ENCODE measurements around the gene RIOX2.

RIOX2 gene

DNA sequence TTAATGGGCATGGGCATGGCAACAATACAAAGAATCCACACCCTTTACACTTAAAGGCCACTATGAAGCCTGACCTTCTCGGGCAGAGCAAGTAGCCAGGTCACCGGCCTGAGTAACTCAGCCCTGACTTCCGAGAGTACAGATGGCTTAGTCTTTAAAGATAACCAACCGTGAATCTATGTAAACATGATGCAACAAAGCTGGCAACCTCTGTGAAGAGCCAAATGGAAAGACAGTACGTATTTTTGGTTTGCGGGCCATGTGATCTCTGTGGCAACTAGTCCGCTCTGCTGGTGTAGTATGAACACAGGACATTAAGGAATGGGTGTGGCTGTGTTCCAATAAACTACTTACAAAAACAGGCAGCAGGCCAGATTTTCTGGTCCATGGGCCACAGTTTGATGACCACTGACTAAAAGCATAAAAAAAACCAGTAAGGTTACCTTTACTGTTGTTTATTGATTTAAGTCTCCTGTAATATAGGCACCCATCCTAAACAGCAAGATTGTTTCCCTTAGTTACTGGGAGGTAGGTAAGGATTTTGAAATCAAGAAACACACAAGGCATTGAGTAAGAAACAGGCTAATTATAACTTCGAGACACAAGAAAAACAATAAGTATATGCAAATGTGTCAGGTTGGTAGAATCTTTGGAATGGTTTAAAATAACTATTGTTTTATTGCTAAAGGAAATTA, 14.5 kb downstream of the RIOX2 start:
- Histone ChIP-seq H3K4me2 (no peak overlapping the region), H3K27me3 (no peaks in the 10 kb centered on the region), H3K4me3 (no peak overlapping the region), H4K20me1 (peaks cover 14% of the 10 kb centered on the region; the same call in 1 of the 2 replicates), H3K27ac (no peak overlapping the region), H3K9ac (no peak overlapping the region), H3K9me3 (no peaks in the 10 kb centered on the region), H3K36me3 (peaks cover 94% of the 10 kb centered on the region), H3K4me1 (peaks cover 18% of the 10 kb centered on the region)
- TF ChIP-seq Cebpa-rat (IDR thresholded peaks at IDR 0.05), result no peak

DNA sequence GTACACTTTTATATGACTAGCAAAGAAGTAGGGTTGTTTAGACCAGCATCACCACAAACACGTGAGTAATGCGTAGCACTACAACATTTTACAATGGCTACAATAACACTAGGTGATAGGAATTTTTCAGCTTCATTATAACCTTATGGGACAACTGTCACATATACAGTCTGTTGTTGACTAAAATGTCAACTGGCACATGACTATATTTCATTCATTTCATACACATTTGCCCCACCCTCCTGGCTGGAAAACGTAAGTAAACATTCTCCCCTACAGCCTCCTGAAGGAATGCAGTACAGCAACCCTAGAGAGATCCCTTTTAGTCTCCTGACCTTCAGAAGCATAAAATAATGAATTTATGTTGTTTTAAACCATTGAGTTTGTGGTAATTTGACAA, 16.2 kb downstream of the RIOX2 start:
- no peak overlapping the region for H3K4me3 ChIP-seq
- no peak overlapping the region for H3K9ac ChIP-seq
- no peaks in the 10 kb centered on the region for H3K27me3 ChIP-seq
- H3K36me3 ChIP-seq, result peaks cover 94% of the 10 kb centered on the region
- no peak overlapping the region for H3K4me2 ChIP-seq
- peaks cover 18% of the 10 kb centered on the region for H3K4me1 ChIP-seq
- H4K20me1 ChIP-seq, result no peaks in the 10 kb centered on the region
- TF ChIP-seq Cebpa-rat (IDR thresholded peaks at IDR 0.05), result no peak
- no peaks in the 10 kb centered on the region for H3K9me3 ChIP-seq
- H3K27ac ChIP-seq, result no peak overlapping the region

DNA sequence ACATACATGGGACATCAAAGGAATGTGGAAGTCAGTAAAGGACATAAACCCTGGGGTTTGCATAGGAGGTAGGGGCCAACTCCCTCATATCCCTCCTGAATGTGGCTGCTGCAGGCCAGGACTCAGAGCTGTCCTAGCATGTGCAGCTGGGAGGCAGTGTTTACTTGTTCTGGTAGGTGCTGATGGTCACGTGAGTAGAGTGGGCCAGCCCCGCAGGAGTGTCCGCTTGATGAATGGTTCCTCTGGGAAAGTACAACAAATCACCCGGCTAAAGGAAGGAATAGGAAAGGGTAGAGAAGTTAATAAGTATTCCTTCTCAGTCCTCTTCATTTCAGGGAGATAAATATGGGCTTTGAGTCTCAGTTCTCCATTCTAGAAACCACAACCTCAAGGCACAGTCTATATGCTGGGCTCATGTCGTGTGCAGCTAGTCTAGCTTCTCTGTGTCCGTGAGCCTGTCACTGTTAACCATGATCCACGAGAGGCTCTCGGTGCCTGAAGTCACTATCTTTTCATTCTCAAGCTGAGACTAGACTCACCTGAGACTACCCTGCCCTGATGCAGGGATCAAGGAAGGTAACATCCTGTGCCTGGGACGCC, 17.9 kb downstream of the RIOX2 start:
- Histone ChIP-seq H4K20me1 (no peaks in the 10 kb centered on the region), H3K4me3 (no peak overlapping the region), H3K4me2 (no peak overlapping the region), H3K36me3 (peaks cover 99% of the 10 kb centered on the region), H3K9ac (no peak overlapping the region), H3K4me1 (peaks cover 16% of the 10 kb centered on the region), H3K9me3 (no peaks in the 10 kb centered on the region), H3K27ac (no peak overlapping the region), H3K27me3 (no peaks in the 10 kb centered on the region)
- no peak for TF ChIP-seq Cebpa-rat (IDR thresholded peaks at IDR 0.05)

DNA sequence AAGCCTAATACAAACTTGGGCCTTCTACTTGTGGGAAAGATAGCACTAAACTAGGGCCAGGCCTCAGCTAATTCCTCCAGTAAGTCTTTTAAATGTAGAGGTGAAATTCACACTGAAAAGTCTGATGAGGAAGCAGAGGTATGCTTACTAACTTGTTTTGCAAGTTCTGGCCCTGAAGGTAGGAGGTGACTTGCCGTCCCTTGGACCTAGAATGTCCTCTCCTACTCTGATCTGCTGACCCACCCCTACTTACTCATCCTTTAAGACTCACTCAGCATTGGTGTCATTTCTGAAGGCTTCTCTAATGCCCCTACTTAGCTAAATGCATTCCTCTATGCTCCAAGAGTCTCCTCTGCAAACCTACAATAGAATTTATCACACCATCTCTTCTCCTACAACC, 19.4 kb downstream of the RIOX2 start:
- no peak overlapping the region for H3K4me3 ChIP-seq
- TF ChIP-seq Cebpa-rat (IDR thresholded peaks at IDR 0.05), result no peak
- H3K4me1 ChIP-seq, result peaks cover 6% of the 10 kb centered on the region; the same call in 1 of the 2 replicates
- H3K36me3 ChIP-seq, result peaks cover 98% of the 10 kb centered on the region
- H3K27me3 ChIP-seq, result no peaks in the 10 kb centered on the region
- no peak overlapping the region for H3K27ac ChIP-seq
- no peaks in the 10 kb centered on the region for H3K9me3 ChIP-seq
- H3K4me2 ChIP-seq, result no peak overlapping the region
- no peaks in the 10 kb centered on the region for H4K20me1 ChIP-seq
- H3K9ac ChIP-seq, result no peak overlapping the region

DNA sequence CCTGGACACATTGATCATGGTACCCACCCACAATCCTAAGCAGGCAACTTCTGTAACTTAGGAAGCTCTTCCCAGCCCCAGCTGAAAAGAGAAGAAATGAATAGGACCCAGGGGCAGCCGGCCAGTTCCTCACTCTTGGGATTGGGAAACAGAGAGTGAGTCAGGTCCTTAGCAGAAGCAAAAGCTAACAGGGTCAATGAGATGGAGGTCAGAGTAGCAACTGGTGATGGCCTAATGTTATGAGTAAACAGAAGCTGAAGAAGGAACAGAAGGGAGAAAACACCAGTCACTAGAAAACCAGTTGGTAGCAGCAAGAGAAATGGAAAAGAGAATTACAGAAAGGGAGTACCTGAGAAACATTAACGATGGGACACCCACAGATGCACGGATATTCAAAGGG, 20.0 kb downstream of the RIOX2 start:
- no peak overlapping the region for H3K27ac ChIP-seq
- no peaks in the 10 kb centered on the region for H3K27me3 ChIP-seq
- peaks cover 6% of the 10 kb centered on the region; the same call in 1 of the 2 replicates for H3K4me1 ChIP-seq
- H3K4me2 ChIP-seq, result no peak overlapping the region
- H3K4me3 ChIP-seq, result no peak overlapping the region
- no peaks in the 10 kb centered on the region for H3K9me3 ChIP-seq
- no peak for TF ChIP-seq Cebpa-rat (IDR thresholded peaks at IDR 0.05)
- H4K20me1 ChIP-seq, result no peaks in the 10 kb centered on the region
- no peak overlapping the region for H3K9ac ChIP-seq
- peaks cover 98% of the 10 kb centered on the region for H3K36me3 ChIP-seq

DNA sequence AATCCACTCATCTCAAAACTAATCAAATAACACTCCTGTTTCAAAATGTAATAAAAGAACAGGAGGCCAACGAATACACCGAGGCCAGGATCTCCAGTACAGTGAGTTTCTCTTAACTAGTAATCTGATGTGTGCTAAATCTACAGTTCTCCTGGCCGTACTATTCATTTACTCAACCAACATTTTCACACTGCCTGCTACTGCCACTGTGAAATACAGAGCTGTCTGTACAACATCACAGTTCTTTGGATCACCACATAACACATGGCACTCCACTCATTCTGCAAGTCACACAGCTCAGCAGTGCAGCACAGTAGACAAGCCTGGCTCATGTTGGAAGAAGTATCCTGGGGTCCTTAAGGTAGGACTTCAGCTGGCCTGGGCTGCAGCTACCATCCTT, 21.9 kb downstream of the RIOX2 start:
- Histone ChIP-seq H3K4me1 (peaks cover 6% of the 10 kb centered on the region; the same call in 1 of the 2 replicates), H3K27me3 (no peaks in the 10 kb centered on the region), H3K4me3 (no peak overlapping the region), H3K9me3 (no peaks in the 10 kb centered on the region), H3K27ac (no peak overlapping the region), H3K36me3 (peaks cover 98% of the 10 kb centered on the region), H4K20me1 (no peaks in the 10 kb centered on the region), H3K9ac (no peak overlapping the region), H3K4me2 (no peak overlapping the region)
- no peak for TF ChIP-seq Cebpa-rat (IDR thresholded peaks at IDR 0.05)

DNA sequence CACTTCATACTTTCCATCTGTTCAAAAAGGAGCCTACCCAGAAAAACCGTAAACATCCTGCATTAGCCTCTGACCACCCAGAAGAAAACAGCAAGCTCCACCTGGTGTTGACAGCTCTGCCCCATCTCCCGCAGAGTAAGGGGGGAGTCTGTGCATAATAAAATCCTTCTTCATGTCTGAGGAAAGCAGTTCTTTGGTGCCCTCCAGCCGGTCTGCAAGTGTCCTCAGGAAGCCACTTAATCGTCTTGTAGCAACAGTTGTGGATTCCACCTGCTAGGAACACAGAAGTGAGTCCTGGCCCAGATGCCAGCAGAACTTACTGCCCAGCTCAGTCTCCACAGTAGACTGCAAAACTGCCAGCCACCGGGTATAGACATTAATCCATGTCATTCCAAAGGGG, 22.5 kb downstream of the RIOX2 start:
- H3K4me1 ChIP-seq, result no peaks in the 10 kb centered on the region; the same call in 1 of the 2 replicates
- no peak for TF ChIP-seq Cebpa-rat (IDR thresholded peaks at IDR 0.05)
- H3K36me3 ChIP-seq, result peaks cover 98% of the 10 kb centered on the region
- no peak overlapping the region for H3K4me2 ChIP-seq
- no peaks in the 10 kb centered on the region for H4K20me1 ChIP-seq
- no peaks in the 10 kb centered on the region for H3K27me3 ChIP-seq
- H3K9ac ChIP-seq, result no peak overlapping the region
- H3K9me3 ChIP-seq, result no peaks in the 10 kb centered on the region
- no peak overlapping the region for H3K4me3 ChIP-seq
- no peak overlapping the region for H3K27ac ChIP-seq

DNA sequence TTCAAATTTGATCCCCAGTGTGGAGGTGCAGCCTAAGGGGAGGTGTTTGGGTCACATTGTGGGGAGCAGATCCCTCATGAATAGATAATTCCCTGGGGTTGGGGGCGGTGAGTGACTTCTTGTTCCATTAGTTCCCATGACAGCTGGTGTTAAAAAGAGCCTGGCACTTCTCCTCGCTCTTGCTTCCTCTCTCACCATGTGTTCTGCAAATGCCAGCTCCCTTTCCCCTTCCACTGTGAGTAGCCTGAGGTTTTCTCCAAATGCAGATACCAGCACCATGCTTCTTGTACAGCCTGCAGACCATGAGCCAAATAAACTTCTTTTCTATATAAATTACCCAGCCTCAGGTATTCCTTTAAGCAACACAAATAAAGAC, 23.1 kb downstream of the RIOX2 start:
- no peak overlapping the region for H3K4me2 ChIP-seq
- no peak overlapping the region for H3K4me3 ChIP-seq
- TF ChIP-seq Cebpa-rat (IDR thresholded peaks at IDR 0.05), result no peak
- H3K9ac ChIP-seq, result no peak overlapping the region
- no peaks in the 10 kb centered on the region for H3K4me1 ChIP-seq
- H3K36me3 ChIP-seq, result peaks cover 94% of the 10 kb centered on the region
- H3K27me3 ChIP-seq, result no peaks in the 10 kb centered on the region
- H3K27ac ChIP-seq, result no peak overlapping the region
- no peaks in the 10 kb centered on the region for H3K9me3 ChIP-seq
- no peaks in the 10 kb centered on the region for H4K20me1 ChIP-seq

DNA sequence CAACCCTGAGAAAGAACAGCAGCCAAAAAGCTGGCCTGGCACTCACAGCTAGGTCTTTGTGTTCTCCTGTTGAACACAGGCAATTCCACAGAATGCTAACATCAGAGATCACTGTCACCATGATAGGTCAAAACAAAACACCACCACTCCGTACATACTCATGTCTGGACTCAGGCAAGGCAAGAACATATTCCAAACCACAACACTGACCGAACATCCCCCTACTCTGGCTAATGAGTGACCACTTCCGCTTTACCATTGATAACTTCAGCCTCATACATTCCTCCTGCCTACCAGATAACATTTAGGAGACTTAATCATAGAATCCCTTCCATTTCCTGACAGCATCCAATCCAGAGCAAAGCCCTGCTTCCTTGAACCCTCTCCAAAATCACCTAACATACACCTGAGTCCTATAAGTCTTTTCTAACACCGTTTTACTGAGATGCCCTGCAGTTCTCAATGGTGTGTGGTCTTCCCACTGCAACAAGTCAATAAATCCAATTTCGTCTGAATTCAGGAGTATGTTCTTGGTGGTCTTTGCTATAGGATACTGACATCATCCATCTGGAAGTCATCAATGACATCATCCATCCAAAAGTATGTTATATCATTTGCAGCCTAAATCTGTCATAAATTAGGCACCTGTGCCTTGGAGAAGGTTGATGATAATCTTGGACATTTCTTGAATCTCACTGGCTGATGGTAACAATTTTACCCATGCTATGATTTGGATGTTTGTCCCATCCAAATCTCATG, 23.7 kb downstream of the RIOX2 start:
- Histone ChIP-seq H4K20me1 (no peaks in the 10 kb centered on the region), H3K27me3 (no peaks in the 10 kb centered on the region), H3K4me3 (no peak overlapping the region), H3K9me3 (no peaks in the 10 kb centered on the region), H3K9ac (no peak overlapping the region), H3K27ac (no peak overlapping the region), H3K4me2 (no peak overlapping the region), H3K36me3 (peaks cover 94% of the 10 kb centered on the region), H3K4me1 (no peaks in the 10 kb centered on the region)
- TF ChIP-seq Cebpa-rat (IDR thresholded peaks at IDR 0.05), result no peak
